GM12878 (cell line): ENCODE results near the gene NEGR1. TPM values are rescaled to one million over a fixed set of nuclear protein-coding genes. Genes with fewer than 3 reads are reported as not detected.

Experiments used
- ATAC-seq: fragments of 200-7000 bp; cut with Tn5 transposase; 3 replicates; pipeline ENCODE4 v1.9.1; 2020; ENCODE audit warnings: mild to moderate bottlenecking, moderate library complexity
- BruUV-seq: library from RNA; stranded (reverse); fragments of 400-500 nt; replicated peaks from 2 replicates; lab custom pipeline; 2021; lab: Mats Ljungman, UMichigan
- CTCF ChIA-PET: fragments of 300-600 bp; sonication (Branson Sonifier 250); formaldehyde crosslinking; extraction: SDS; loops from one replicate; lab custom pipeline; 2021; ENCODE audit warnings: inconsistent platforms; lab: Yijun Ruan, JAX
- POLR2A ChIA-PET: fragments of 350-600 bp; formaldehyde crosslinking; extraction: SDS; loops from one replicate; lab custom pipeline; 2021; ENCODE audit warnings: inconsistent platforms; lab: Charles Lee
- RAD21 ChIA-PET: fragments of 300-600 bp; sonication (Branson Sonifier 250); formaldehyde crosslinking; loops from one replicate; lab custom pipeline; 2023; ENCODE audit warnings: antibody characterized with exemption; ENCODE audit not compliant: unreplicated experiment; lab: Charles Lee
- SMC1A ChIA-PET: fragments of 300-600 bp; sonication (Branson Sonifier 250); formaldehyde crosslinking; loops from one replicate; lab custom pipeline; 2023; ENCODE audit not compliant: unreplicated experiment, uncharacterized antibody; lab: Charles Lee
- DNase-seq: peaks from one replicate; pipeline ENCODE4 v3.0.0-alpha.2; 2011; ENCODE audit warnings: low read depth, low spot score
- FAIRE-seq: peaks from 3 replicates; lab custom pipeline; 2011; peaks lifted over from hg19 to GRCh38; lab: Jason Lieb, UNC
- H2AFZ ChIP-seq: 2 replicates; pipeline ENCODE4 v1.6.0; 2011; ENCODE audit warnings: low read depth, low read length, control low read depth; ENCODE audit not compliant: control insufficient read depth
- H3K27ac ChIP-seq: 2 replicates; pipeline ENCODE4 v1.5.1; 2011; ENCODE audit warnings: control low read depth; ENCODE audit not compliant: control insufficient read depth, insufficient read depth
- H3K27me3 ChIP-seq, 2 experiments: replicated peaks in 1 of 2; 2 replicates each; pipeline versions ENCODE4 v1.6.0 to v1.6.1; 2011; ENCODE audit warnings: low read length in 1 of 2; ENCODE audit not compliant: control insufficient read depth in 2 of 2, insufficient read depth in 2 of 2
- H3K36me3 ChIP-seq, 2 experiments: 2 replicates each; pipeline ENCODE4 v1.5.1; 2011; ENCODE audit warnings: low read length in 1 of 2; ENCODE audit not compliant: control insufficient read depth in 2 of 2, insufficient read depth in 2 of 2
- H3K4me1 ChIP-seq: 2 replicates; pipeline ENCODE4 v1.6.1; 2011; ENCODE audit warnings: mild to moderate bottlenecking, low read length, moderate library complexity, mixed read lengths; ENCODE audit not compliant: control insufficient read depth, insufficient read depth
- H3K4me2 ChIP-seq: 2 replicates; pipeline ENCODE4 v1.6.0; 2011; ENCODE audit warnings: control low read depth; ENCODE audit not compliant: control insufficient read depth, insufficient read depth
- H3K4me3 ChIP-seq: fragments of 200-600 bp; sonication (generic); 2 replicates; pipeline ENCODE4 v1.5.1; 2016
- H3K79me2 ChIP-seq: 2 replicates; pipeline ENCODE4 v1.6.0; 2011; ENCODE audit warnings: low read length; ENCODE audit not compliant: control insufficient read depth, insufficient read depth
- H3K9ac ChIP-seq: 2 replicates; pipeline ENCODE4 v1.8.0; 2011; ENCODE audit warnings: low read length, control low read depth, mixed read lengths; ENCODE audit not compliant: control insufficient read depth, insufficient read depth
- H3K9me3 ChIP-seq: replicated peaks from 3 replicates; pipeline ENCODE4 v1.5.1; 2011; ENCODE audit warnings: mild to moderate bottlenecking, low read length; ENCODE audit not compliant: control insufficient read depth, insufficient read depth
- H4K20me1 ChIP-seq: 2 replicates; pipeline ENCODE4 v1.6.0; 2011; ENCODE audit not compliant: control insufficient read depth, insufficient read depth
- ATF7 ChIP-seq: fragments of 450-650 bp; IDR thresholded peaks from 2 replicates; pipeline ENCODE4 v1.6.1; 2016; ENCODE audit warnings: low read depth, mild to moderate bottlenecking
- BACH1 ChIP-seq: fragments of 450-650 bp; IDR thresholded peaks from 2 replicates; pipeline ENCODE4 v1.6.1; 2017; ENCODE audit warnings: mild to moderate bottlenecking, borderline replicate concordance
- BHLHE40 ChIP-seq, 2 experiments: fragments of 450-650 bp in 1 of 2; IDR thresholded peaks; 2 replicates each; pipeline ENCODE4 v1.6.1; 2011 to 2017; ENCODE audit warnings: low read depth in 2 of 2, borderline replicate concordance in 1 of 2, improper control_type of control experiment in 1 of 2, low read length in 1 of 2, mild to moderate bottlenecking in 1 of 2
- BRCA1 ChIP-seq: IDR thresholded peaks from 2 replicates; pipeline ENCODE4 v1.6.1; 2011; ENCODE audit warnings: low read depth, low read length, improper control_type of control experiment
- CBX3 ChIP-seq: fragments of 200-600 bp; sonication (generic); IDR thresholded peaks from 2 replicates; pipeline ENCODE4 v1.6.1; 2016; ENCODE audit warnings: low read depth, borderline replicate concordance
- HDGF ChIP-seq: fragments of 450-650 bp; IDR thresholded peaks from 2 replicates; pipeline ENCODE4 v1.6.1; 2016; ENCODE audit warnings: antibody characterized with exemption
- NR2C1 ChIP-seq: fragments of 450-650 bp; IDR thresholded peaks from 2 replicates; pipeline ENCODE4 v1.6.1; 2017; ENCODE audit warnings: antibody characterized with exemption, mild to moderate bottlenecking, moderate library complexity
- PML ChIP-seq: IDR thresholded peaks from 2 replicates; pipeline ENCODE4 v1.6.1; 2012; ENCODE audit warnings: low read length, inconsistent platforms
- RUNX3 ChIP-seq: IDR thresholded peaks from 2 replicates; pipeline ENCODE4 v1.6.1; 2012; ENCODE audit warnings: low read length, inconsistent platforms
- ZBED1 ChIP-seq: IDR thresholded peaks from 2 replicates; pipeline ENCODE4 v1.6.1; 2016; ENCODE audit warnings: borderline replicate concordance
- WGBS: methylation state at CpG from one replicate; pipeline ENCODE4 v1.1.6; 2016; ENCODE audit warnings: low lambda C conversion rate; ENCODE audit not compliant: insufficient replicate concordance, insufficient coverage; ENCODE audit errors: missing lambda C conversion rate; 5-methylcytosine and 5-hydroxymethylcytosine counted together
- in situ Hi-C: fragments of 300-500 bp; cut with MboI; formaldehyde crosslinking; loops from 9 replicates; pipeline ENCODE4 v1.14.3; 2018; ENCODE audit warnings: mixed read lengths
- intact Hi-C: fragments of 100-400 bp; cut with micrococcal nuclease; formaldehyde crosslinking; loops from one replicate; pipeline ENCODE4 v1.14.2; 2022; ENCODE audit not compliant: unreplicated experiment
- polyA plus RNA-seq, 11 experiments: library from polyadenylated mRNA; depleted of rRNA in 4 of 11; unstranded in 6 of 11; stranded (reverse) in 5 of 11; fragments of >200 nt; fragmentation: Nextera tagmentation in 4 of 11; fragmentation: Illumina TruSeq in 1 of 11; extraction: Ambion mirVana in 4 of 11; extraction: Trizol in 1 of 11; gene quantifications; 1 replicate in 1 of 11; 2 replicates in 10 of 11; pipeline versions ENCODE4 v1.2.1 to v1.2.3, GENCODE V29; 2011 to 2016; ENCODE audit warnings: inconsistent platforms in 2 of 11, missing spikeins in 2 of 11, low read depth in 1 of 11
- total RNA-seq, 4 experiments: library from RNA; depleted of rRNA in 3 of 4; stranded (reverse); fragments of >200 nt in 3 of 4; fragmentation: Illumina TruSeq in 1 of 4; extraction: Trizol in 1 of 4; gene quantifications; 2 replicates each; pipeline versions ENCODE4 v1.2.1 to v1.2.3, GENCODE V29; 2013 to 2021
- TF ChIP-seq, protein P1 (sequence below): fragments of 450-650 bp; IDR thresholded peaks from 2 replicates; pipeline ENCODE4 v1.6.1; 2016; ENCODE audit warnings: mild to moderate bottlenecking
- TF ChIP-seq, protein P2 (sequence below): fragments of 450-650 bp; IDR thresholded peaks from 2 replicates; pipeline ENCODE4 v1.6.1; 2018; ENCODE audit warnings: borderline replicate concordance, mild to moderate bottlenecking; ENCODE audit not compliant: partially characterized antibody

NEGR1 gene
- total and polyA plus RNA-seq, 10 of the 15 experiments (the other 5 are each of a cell fraction or from before 2014, with no cell fraction given), result under 0.01 to 0.03 (median 0.01) TPM; not detected in 7

DNA sequence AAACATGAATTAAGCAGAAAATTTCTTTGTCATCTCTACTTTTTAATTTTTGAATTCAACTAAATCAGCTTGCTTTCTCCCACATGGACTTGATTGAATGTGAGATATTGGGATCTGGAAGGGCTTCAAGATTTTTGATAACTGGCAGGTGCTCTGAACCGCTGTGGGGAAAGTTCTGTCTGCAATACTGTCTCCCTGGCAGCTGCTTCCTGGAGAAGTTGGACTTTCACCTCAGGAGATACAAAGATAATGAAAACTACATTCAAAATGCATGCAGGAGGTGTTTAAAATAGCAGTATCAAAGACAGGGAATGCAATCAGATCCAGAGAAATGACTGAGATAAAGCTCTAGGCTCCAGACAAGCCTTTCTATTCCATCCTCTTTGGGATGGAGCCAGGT lies 338.3 kb downstream of the NEGR1 start (continued):
- TF ChIP-seq, protein P1, sequence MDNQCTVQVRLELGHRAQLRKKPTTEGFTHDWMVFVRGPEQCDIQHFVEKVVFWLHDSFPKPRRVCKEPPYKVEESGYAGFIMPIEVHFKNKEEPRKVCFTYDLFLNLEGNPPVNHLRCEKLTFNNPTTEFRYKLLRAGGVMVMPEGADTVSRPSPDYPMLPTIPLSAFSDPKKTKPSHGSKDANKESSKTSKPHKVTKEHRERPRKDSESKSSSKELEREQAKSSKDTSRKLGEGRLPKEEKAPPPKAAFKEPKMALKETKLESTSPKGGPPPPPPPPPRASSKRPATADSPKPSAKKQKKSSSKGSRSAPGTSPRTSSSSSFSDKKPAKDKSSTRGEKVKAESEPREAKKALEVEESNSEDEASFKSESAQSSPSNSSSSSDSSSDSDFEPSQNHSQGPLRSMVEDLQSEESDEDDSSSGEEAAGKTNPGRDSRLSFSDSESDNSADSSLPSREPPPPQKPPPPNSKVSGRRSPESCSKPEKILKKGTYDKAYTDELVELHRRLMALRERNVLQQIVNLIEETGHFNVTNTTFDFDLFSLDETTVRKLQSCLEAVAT, result no peak
- TF ChIP-seq PML (no peak), ATF7 (no peak), BHLHE40 (IDR thresholded peaks at IDR 0.05; ENCODE audit: borderline replicate concordance in 1 of 2, low read depth in 2 of 2, low read length in 1 of 2) (no peak), BACH1 (no peak), BRCA1 (no peak), RUNX3 (no peak), NR2C1 (no peak)

DNA sequence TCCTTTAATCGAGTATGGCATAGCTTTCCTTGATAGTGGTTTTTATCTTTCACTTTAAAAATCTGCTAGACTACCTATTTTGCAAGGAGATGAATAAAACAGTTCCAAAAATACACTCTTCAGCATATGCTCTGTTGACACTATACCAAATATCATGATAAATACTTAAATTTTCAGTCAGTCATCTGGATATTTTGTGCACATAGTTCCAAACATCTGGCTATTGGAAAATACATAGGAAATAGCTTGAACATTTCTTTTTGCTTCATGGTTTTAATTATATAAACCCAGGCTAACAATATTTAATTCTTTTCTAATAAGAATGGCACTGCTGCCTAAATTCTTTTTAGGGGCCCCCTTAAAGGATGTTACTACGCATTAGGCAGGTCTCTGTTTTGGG lies 342.1 kb downstream of the NEGR1 start:
- Histone ChIP-seq H3K36me3 (no peaks in the 10 kb centered on the region), H3K4me2 (no peak overlapping the region), H2AFZ (no peak overlapping the region), H4K20me1 (no peaks in the 10 kb centered on the region), H3K79me2 (no peaks in the 10 kb centered on the region), H3K27ac (no peak overlapping the region), H3K9me3 (no peaks in the 10 kb centered on the region), H3K4me3 (no peak overlapping the region), H3K9ac (no peak overlapping the region), H3K27me3 (no peaks in the 10 kb centered on the region), H3K4me1 (no peaks in the 10 kb centered on the region)
- in situ Hi-C loops, result no loop called here
- intact Hi-C loops, result no loop called here
- ChIA-PET POLR2A (no interaction called here), RAD21 (no interaction called here), SMC1A (no interaction called here), CTCF (interaction anchor here (1.2 kb wide), 1 partner anchor 12 kb away, joined by 3 read pairs; no protein-coding TSS in a partner anchor)
- BruUV-seq, result no TSS peak
- ATAC-seq, result no peak
- TF ChIP-seq, protein P2, sequence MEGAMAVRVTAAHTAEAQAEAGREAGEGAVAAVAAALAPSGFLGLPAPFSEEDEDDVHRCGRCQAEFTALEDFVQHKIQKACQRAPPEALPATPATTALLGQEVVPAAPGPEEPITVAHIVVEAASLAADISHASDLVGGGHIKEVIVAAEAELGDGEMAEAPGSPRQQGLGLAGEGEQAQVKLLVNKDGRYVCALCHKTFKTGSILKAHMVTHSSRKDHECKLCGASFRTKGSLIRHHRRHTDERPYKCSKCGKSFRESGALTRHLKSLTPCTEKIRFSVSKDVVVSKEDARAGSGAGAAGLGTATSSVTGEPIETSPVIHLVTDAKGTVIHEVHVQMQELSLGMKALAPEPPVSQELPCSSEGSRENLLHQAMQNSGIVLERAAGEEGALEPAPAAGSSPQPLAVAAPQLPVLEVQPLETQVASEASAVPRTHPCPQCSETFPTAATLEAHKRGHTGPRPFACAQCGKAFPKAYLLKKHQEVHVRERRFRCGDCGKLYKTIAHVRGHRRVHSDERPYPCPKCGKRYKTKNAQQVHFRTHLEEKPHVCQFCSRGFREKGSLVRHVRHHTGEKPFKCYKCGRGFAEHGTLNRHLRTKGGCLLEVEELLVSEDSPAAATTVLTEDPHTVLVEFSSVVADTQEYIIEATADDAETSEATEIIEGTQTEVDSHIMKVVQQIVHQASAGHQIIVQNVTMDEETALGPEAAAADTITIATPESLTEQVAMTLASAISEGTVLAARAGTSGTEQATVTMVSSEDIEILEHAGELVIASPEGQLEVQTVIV, result no peak
- TF ChIP-seq CBX3 (no peak), ZBED1 (no peak), HDGF (no peak)
- WGBS, result 4% methylated on average over 2 of the region's 2 CpGs
- DNase-seq, result no peak
- no peak for FAIRE-seq
